NCI-H1048 (cell line): ENCODE data around the gene RELT.

Experiments
- DNase-seq: peaks from one replicate; lab custom pipeline; 2025; lab: John Stamatoyannopoulos, UW

The RELT gene

DNA sequence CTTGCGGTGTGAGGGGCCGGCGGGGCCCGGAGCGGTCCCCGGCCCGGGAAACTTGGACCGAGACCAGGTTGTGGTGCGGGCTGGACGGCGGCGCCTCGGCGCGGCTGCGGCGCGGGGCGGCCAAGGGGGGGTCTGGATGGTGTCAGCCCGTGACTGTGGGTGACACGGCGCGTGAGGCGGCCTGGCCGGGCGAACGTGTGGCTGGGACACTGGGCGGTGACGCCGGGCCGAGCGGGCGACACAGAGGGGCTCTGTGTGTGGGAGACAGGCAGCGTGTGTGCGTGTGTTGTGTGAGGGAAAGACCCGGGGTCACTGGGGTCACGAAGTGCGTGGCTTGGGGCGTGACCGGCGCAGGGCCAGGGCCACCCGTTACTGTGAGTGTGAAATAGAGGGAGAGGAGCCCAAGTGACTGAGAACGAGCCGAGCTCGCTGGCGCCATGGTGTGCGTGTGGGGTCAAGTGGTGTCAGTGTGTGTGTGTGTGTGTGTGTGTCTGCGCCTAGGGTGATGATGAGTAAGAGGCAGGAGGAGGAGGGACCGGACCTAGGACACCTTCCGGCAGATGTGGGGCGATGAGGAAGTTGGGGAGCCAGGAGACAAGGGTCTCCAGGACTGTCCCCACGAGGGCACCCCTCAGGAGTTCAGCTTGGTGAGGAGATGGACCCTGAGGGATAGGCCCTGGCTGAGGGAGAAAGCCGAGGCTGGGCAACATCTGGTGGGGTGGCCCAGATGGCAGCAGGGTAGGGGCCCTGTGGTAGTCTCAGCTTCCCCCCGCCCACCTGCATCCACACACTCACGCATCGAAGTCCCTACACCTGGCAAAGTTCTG lies 817 bp downstream of the RELT start:
- DNase-seq: no peak

DNA sequence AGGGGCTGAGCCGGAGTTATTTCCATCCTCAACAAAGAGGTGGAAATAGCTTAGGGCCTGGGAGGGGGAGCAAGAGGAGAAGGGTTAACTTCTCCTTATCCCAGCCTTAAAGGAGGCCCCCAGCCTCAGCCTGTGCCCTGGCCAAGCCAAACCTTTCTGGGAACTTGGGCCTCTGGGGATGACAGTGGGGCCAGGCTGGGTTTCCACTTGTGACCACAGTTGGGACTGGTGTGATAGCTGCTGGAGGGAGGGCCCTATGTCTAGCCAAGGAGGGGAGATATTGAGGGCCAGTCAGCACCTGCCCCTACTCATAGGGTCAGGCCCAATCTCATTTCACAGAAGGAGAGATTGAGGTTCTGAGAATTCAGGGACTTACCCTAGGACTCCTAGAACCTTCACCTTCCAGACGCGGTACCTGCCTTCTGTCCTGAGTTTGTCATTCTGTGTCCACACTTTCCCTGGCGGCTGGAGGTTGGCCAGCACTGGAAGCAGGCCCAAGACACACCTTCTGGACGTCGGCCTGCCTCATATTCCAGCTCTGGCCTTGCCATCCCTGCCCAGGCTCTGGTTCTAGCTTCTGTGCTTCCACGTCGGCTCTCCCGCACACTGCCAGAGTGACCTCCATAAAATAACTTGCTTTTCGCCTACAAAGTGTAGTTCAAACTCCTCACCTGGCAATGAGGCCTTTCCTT lies 3.1 kb downstream of the RELT start:
- no peak for DNase-seq

- DNase-seq: no peak
Observed at GRCh38 chr11:73380331-73380730, 4.1 kb downstream of the RELT start.

- DNase-seq: no peak
Observed at GRCh38 chr11:73380897-73381410, 4.8 kb downstream of the RELT start.

GRCh38 chr11:73381589-73381988 lies 5.4 kb downstream of the RELT start:
- DNase-seq: no peak

DNA sequence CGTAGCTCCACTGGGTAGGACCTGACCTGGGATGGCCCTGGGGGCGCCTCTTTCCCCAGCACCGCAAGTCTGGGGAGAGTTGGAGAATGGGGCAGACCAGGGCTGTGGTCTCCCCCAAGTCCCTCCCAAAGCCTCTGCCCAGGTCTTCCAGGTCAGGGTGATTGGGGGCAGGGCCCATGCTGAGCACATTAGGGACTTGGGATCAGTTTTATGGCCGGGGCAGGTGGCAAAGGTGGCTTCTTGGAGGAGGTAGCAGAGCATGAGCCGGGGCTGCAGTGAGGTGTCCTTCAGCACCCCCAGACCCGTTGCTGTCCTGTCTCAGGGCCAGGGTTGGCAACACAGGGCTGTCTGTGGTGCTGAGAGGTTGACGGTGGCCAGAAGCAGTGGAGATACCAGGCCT lies 6.0 kb downstream of the RELT start:
- no peak for DNase-seq

GRCh38 chr11:73382747-73383146 lies 6.5 kb downstream of the RELT start:
- DNase-seq: no peak

DNA sequence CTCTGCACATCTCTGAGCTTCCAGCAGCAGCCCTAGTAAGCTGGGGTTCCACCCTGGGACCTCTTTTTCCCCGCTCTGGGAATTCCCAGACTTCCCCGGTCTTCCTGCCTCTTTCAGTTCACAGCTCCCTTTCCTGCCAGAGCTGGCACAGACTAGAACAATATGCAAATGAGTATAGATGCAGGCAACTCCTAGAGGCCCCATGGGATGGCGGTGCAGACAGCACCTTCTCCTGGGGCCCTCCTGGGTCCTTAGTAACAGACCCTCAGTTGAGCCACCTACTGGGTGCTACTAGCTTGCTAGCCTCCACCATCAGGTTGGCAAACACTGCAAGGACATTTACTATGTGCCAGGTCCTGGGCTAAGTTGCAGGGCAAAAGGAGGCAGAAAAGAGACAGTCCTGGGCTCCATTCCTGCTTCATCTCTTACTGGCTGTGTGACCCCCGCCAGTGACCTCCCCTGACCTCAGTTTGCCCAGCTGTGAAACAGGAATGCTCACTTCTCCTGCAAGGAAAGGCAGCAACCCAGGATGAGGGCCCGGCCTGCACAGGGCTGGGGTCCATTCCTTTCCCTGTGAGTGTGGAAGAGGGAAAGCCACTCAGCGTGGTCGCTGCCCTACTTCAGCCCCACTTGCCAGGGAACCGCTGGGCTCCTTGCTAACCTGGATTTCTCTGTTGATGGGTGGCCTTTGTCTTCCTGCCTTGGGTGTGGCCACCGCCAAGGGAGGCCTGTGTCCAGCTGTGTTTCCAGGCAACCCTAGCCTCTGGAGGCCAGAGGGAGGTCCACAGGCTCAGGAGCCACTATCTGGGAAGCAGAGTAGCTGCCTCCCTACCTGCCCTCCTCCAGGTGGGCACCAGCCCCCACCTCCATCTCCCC lies 7.3 kb downstream of the RELT start:
- DNase-seq: no peak

- no peak for DNase-seq
Observed at GRCh38 chr11:73384125-73384441, 7.9 kb downstream of the RELT start.

GRCh38 chr11:73384531-73384871 lies 8.3 kb downstream of the RELT start:
- no peak for DNase-seq

- no peak for DNase-seq
Observed at GRCh38 chr11:73384872-73385689, 8.9 kb downstream of the RELT start.

- no peak for DNase-seq
Observed at GRCh38 chr11:73386016-73386415, 9.8 kb downstream of the RELT start.

DNA sequence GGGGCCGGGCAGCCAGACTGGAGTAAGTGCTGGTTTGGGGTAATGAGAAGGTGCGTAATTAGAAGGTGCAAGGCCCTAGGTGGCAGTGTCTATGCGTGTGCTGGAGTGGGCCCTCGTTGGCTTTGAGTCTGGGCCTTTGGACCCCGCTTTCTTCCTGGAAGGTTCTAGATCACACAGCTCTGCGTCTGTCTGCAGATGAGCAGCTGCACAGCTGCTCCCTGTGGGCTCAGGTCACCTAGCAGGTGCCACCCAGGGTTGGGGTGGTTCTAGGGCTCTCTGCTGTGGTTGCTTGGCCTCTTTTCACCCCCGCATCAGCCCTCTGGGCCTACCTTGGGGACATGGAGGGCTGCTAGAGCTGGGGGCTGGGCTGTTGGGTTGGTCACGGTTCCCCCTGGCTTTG lies 10.3 kb downstream of the RELT start:
- DNase-seq: no peak

- no peak for DNase-seq
Observed at GRCh38 chr11:73387594-73388264, 11.5 kb downstream of the RELT start.

DNA sequence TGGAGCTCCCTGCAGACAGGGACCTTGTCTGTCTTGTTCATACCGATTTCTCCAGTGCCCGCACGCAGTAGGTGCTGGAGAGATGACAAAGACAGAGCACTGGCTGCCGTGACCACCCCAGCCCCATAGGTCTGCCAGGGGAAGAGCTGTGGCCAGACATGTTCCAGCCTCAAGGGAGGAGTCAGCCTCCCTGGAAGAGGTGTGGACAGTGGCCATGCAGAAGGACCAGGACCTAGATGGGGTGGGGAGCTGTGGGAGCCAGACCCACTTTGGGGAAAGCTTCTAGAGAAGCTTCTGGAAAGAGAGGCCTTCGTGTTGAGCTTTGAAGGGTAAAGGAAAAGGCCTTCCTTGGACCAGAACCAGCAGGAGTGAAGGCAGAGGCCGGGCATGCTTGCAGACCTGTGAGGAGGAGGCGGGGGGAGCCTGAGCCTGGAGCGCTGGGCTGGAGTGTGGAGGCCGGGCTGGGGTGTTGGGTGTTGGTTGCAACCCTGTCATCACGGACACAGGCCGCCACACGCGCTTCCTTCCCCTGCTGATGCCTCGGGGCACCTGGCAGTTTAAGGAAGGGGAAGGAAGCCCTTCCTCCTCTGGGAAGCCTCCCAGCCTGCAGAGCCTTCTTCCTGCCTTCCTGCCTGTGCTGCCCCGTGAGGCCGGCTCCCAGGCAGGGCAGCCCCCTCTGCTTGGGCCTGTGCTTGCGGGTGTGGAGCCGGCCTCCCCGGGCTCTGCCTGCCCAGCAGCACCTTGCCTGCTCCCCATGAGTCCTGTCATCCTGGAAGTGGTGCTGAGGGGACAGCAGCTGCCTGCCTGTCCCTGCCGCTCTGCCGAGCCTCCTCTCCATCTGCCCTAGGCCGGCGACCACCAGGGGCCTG lies 12.3 kb downstream of the RELT start:
- no peak for DNase-seq

DNA sequence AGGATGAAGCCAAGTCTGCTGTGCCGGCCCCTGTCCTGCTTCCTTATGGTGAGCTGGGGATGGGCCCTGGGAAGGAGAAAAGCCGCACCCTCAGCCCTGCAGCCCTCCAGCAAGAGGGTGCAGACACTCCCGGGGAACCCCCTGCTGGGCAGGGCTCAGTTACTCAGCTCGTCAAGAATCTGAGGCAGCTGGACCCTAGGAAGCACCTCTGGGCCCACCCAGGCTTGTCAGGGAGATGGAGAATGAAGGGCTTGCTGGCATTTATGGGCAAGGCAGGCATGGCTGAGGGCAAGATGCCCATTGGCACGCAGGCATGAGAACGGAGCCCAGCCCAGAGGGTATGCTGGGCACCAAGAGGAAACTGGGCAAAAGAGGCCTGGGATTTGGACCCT lies 12.9 kb downstream of the RELT start:
- no peak for DNase-seq

DNA sequence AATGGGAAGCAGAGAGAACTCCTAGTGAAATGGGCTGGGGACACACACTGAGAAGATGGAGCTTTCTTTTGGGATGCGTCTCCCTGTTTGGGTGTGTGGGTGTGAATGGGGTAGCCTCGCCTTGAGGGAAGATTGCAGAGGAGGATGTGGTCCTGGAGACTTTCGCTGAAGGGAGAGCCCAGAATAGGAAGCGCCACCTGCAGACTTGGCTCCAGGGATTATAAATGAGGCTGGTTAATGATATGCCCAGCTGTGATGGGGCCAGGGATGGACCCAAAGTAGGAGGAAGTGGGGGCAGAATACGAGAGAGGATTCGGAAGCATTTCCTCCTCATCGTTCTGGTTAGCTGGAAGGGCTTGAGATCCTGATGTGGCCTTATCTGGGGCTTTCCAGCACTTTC lies 13.7 kb downstream of the RELT start:
- DNase-seq: no peak

DNA sequence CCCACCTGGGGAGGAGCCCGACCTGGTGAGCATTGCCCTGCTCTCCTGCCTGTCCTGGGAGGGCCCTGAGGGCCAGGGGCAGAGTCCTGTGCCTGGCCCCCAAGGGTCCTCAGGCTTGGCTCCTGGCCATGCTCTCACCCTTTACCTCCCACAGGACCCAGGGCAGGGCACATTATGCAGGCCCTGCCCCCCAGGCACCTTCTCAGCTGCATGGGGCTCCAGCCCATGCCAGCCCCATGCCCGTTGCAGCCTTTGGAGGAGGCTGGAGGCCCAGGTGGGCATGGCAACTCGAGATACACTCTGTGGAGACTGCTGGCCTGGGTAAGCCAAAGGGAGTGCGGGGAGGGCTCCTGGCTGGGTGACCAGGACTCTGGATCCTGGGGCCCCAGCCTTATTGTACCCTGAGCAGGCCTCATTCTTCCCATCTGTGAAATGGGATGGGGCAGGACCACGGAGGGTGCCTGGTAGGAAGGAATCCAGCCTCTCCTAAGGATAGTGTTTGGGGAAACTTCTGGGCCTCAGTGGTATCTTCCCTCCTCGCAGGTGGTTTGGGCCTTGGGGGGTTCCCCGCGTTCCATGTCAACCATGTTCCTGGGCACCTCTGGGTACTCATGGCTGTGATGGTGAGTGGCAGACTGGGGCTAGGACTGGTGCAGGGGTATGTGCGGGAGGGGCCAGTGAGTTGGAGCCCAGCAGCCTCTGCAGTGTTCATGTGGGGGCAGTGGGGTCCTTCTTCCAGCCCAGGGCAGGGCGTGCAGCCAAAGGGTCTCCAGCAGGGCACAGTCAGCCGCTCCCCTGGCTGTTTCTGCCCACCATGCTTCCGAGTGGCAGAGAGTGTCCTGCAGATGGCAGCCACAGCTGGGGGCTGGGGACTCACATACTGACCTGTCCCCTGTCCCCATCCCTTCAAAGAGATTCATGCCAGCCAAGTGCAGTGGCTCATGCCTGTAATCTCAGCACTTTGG lies 14.7 kb downstream of the RELT start:
- DNase-seq: no peak

GRCh38 chr11:73391665-73392064 lies 15.5 kb downstream of the RELT start:
- DNase-seq: no peak
